HCT116 (cell line): ENCODE measurements around the gene BHMT. TPM values are rescaled to one million over a fixed set of nuclear protein-coding genes. Genes with fewer than 3 reads are reported as not detected.

Experiments
- ATAC-seq: fragments of 200-7000 bp; cut with Tn5 transposase; 2 replicates; pipeline ENCODE4 v1.9.1; 2020; ENCODE audit warnings: mild to moderate bottlenecking, moderate library complexity
- BruUV-seq: library from RNA; stranded (reverse); fragments of 400-500 nt; replicated peaks from 2 replicates; lab custom pipeline; 2021; lab: Mats Ljungman, UMichigan
- CTCF ChIA-PET: fragments of 300-600 bp; sonication (Branson Sonifier 250); formaldehyde crosslinking; loops from one replicate; lab custom pipeline; 2021; ENCODE audit warnings: antibody characterized with exemption; lab: Charles Lee
- POLR2A ChIA-PET: fragments of 300-600, 350-600 bp; sonication (Branson Sonifier 250); formaldehyde crosslinking; loops from one replicate; lab custom pipeline; 2021; ENCODE audit warnings: antibody characterized with exemption; lab: Charles Lee
- RAD21 ChIA-PET, 2 experiments: fragments of 300-600 bp; sonication (Branson Sonifier 250); formaldehyde crosslinking; loops; one replicate each; lab custom pipeline; 2023; ENCODE audit warnings: low total read pairs in 2 of 2; ENCODE audit not compliant: uncharacterized antibody in 2 of 2, unreplicated experiment in 2 of 2, low non-redundant PET in 1 of 2; lab: Charles Lee
- DNase-seq: peaks from one replicate; pipeline ENCODE4 v3.0.0-alpha.2; 2010; ENCODE audit warnings: low read depth, low spot score
- H2AFZ ChIP-seq: fragments of 200-600 bp; shearing (Covaris generic), sonication (generic); 2 replicates; pipeline ENCODE4 v1.6.1; 2017; ENCODE audit warnings: low read depth, mixed run types, mixed read lengths, antibody characterized with exemption, low read length; ENCODE audit not compliant: poor library complexity, severe bottlenecking
- H3K27ac ChIP-seq: 2 replicates; pipeline ENCODE4 v1.5.1; 2012; ENCODE audit warnings: low read depth, low read length
- H3K27me3 ChIP-seq: fragments of 200-600 bp; sonication (generic); 2 replicates; pipeline ENCODE4 v1.6.1; 2016; ENCODE audit warnings: mixed run types, low read length, mixed read lengths; ENCODE audit not compliant: insufficient read depth
- H3K36me3 ChIP-seq, 2 experiments: fragments of 200-500 bp in 1 of 2; fragments of 200-600 bp in 1 of 2; sonication (Bioruptor generic) in 1 of 2; sonication (generic) in 1 of 2; 2 replicates each; pipeline versions ENCODE4 v1.5.1 to v1.6.1; 2014 to 2016; ENCODE audit warnings: low read length in 2 of 2, inconsistent platforms in 1 of 2, mixed read lengths in 1 of 2, mixed run types in 1 of 2; ENCODE audit not compliant: insufficient read depth in 2 of 2, control insufficient read depth in 1 of 2
- H3K4me1 ChIP-seq, 2 experiments: fragments of 200-600 bp in 1 of 2; sonication (generic) in 1 of 2; 2 replicates each; pipeline versions ENCODE4 v1.5.1 to v1.6.1; 2012 to 2017; ENCODE audit warnings: low read length in 2 of 2, inconsistent platforms in 1 of 2, mild to moderate bottlenecking in 1 of 2, mixed read lengths in 1 of 2, mixed run types in 1 of 2, moderate library complexity in 1 of 2; ENCODE audit not compliant: insufficient read depth in 2 of 2, control insufficient read depth in 1 of 2
- H3K4me2 ChIP-seq: fragments of 200-600 bp; sonication (generic); 2 replicates; pipeline ENCODE4 v1.6.1; 2017; ENCODE audit warnings: mixed run types, low read length, mixed read lengths
- H3K4me3 ChIP-seq, 2 experiments: fragments of 200-600 bp in 1 of 2; sonication (generic) in 1 of 2; replicated peaks in 1 of 2; 2 replicates each; pipeline ENCODE4 v1.5.1; 2011 to 2016; ENCODE audit warnings: low read length in 2 of 2, control low read depth in 1 of 2, low read depth in 1 of 2, mild to moderate bottlenecking in 1 of 2, mixed read lengths in 1 of 2, mixed run types in 1 of 2
- H3K79me2 ChIP-seq: fragments of 200-600 bp; sonication (generic); 2 replicates; pipeline ENCODE4 v1.6.1; 2017; ENCODE audit warnings: mild to moderate bottlenecking, mixed run types, low read length, moderate library complexity, mixed read lengths; ENCODE audit not compliant: insufficient read depth
- H3K9ac ChIP-seq: fragments of 200-600 bp; sonication (generic); 2 replicates; pipeline ENCODE4 v1.6.1; 2016; ENCODE audit warnings: low read length, mixed read lengths
- H3K9me2 ChIP-seq: fragments of 200-600 bp; sonication (generic), shearing (Covaris generic); 2 replicates; pipeline ENCODE4 v1.6.1; 2017; ENCODE audit warnings: mixed run types, mild to moderate bottlenecking, moderate library complexity; ENCODE audit not compliant: insufficient read depth
- H3K9me3 ChIP-seq, 2 experiments: fragments of 200-500 bp in 1 of 2; fragments of 200-600 bp in 1 of 2; sonication (Bioruptor generic) in 1 of 2; sonication (generic) in 1 of 2; 2 replicates each; pipeline ENCODE4 v1.6.1; 2014 to 2017; ENCODE audit warnings: low read length in 2 of 2, mixed read lengths in 2 of 2, inconsistent platforms in 1 of 2, low read depth in 1 of 2, mild to moderate bottlenecking in 1 of 2, mixed run types in 1 of 2, moderate library complexity in 1 of 2; ENCODE audit not compliant: control insufficient read depth in 1 of 2, insufficient read depth in 1 of 2
- H4K20me1 ChIP-seq: fragments of 200-600 bp; sonication (generic), shearing (Covaris generic); 2 replicates; pipeline ENCODE4 v1.6.1; 2017; ENCODE audit warnings: mixed run types, mild to moderate bottlenecking, moderate library complexity; ENCODE audit not compliant: insufficient read depth
- CBX3 ChIP-seq: IDR thresholded peaks from 2 replicates; pipeline ENCODE4 v1.6.1; 2012; ENCODE audit warnings: low read depth
- CEBPB ChIP-seq: IDR thresholded peaks from 2 replicates; pipeline ENCODE4 v1.6.1; 2012; ENCODE audit warnings: low read depth
- CTCF ChIP-seq, 3 experiments: fragments of 200-600 bp in 1 of 3; sonication (generic) in 1 of 3; IDR thresholded peaks in 2 of 3; conservative IDR thresholded peaks in 1 of 3; 2 replicates each; pipeline ENCODE4 v1.5.1; 2012 to 2017; ENCODE audit warnings: low read depth in 2 of 3, low read length in 2 of 3, antibody characterized with exemption in 1 of 3, borderline replicate concordance in 1 of 3, control low read depth in 1 of 3, mild to moderate bottlenecking in 1 of 3, mixed read lengths in 1 of 3, mixed run types in 1 of 3, moderate library complexity in 1 of 3; ENCODE audit not compliant: insufficient read depth in 1 of 3
- ELF1 ChIP-seq: IDR thresholded peaks from 2 replicates; pipeline ENCODE4 v1.6.1; 2012; ENCODE audit warnings: low read depth, borderline replicate concordance
- EZH2 ChIP-seq: fragments of 200-600 bp; sonication (generic); IDR thresholded peaks from 2 replicates; pipeline ENCODE4 v1.6.1; 2017; ENCODE audit warnings: antibody characterized with exemption, mixed run types
- FOSL1 ChIP-seq: IDR thresholded peaks from 2 replicates; pipeline ENCODE4 v1.6.1; 2012; ENCODE audit warnings: low read depth
- JUND ChIP-seq: IDR thresholded peaks from 2 replicates; pipeline ENCODE4 v1.6.1; 2012
- MAX ChIP-seq: IDR thresholded peaks from 2 replicates; pipeline ENCODE4 v1.6.1; 2012
- POLR2A ChIP-seq: IDR thresholded peaks from 2 replicates; pipeline ENCODE4 v1.7.0; 2011; ENCODE audit warnings: borderline replicate concordance; ENCODE audit not compliant: insufficient read depth, insufficient read length; ENCODE audit errors: extremely low read depth
- RAD21 ChIP-seq: IDR thresholded peaks from 2 replicates; pipeline ENCODE4 v1.6.1; 2012; ENCODE audit warnings: low read depth, mild to moderate bottlenecking
- SP1 ChIP-seq: IDR thresholded peaks from 2 replicates; pipeline ENCODE4 v1.6.1; 2012; ENCODE audit warnings: low read depth
- TCF7L2 ChIP-seq: IDR thresholded peaks from 2 replicates; pipeline ENCODE4 v1.7.0; 2011; ENCODE audit warnings: borderline replicate concordance, inconsistent platforms; ENCODE audit not compliant: insufficient read depth, insufficient read length; ENCODE audit errors: extremely low read depth
- YY1 ChIP-seq: IDR thresholded peaks from 2 replicates; pipeline ENCODE4 v1.6.1; 2011; ENCODE audit warnings: low read length, low read depth, moderate library complexity, mild to moderate bottlenecking; ENCODE audit not compliant: insufficient replicate concordance; ENCODE audit errors: extremely low read depth
- ZBTB33 ChIP-seq: IDR thresholded peaks from 2 replicates; pipeline ENCODE4 v1.6.1; 2011; ENCODE audit warnings: mild to moderate bottlenecking, low read length, moderate library complexity; ENCODE audit not compliant: insufficient replicate concordance; ENCODE audit errors: extremely low read depth
- intact Hi-C: fragments of 100-400 bp; cut with micrococcal nuclease; formaldehyde crosslinking; loops from 2 replicates; pipeline ENCODE4 v1.10.0; 2022
- total RNA-seq: library from RNA; stranded (reverse); gene quantifications from one replicate; pipeline ENCODE4 v1.2.1, GENCODE V29; 2021; ENCODE audit not compliant: unreplicated experiment

The BHMT gene
- total RNA-seq, 1 experiment from 2014 or later, result 0.44 TPM

- ChIA-PET CTCF (interaction anchor here (1.0 to 2.5 kb wide), 5 partner anchors 16 to 85 kb away, joined by 4 to 9 read pairs (median 4); no protein-coding TSS in a partner anchor), POLR2A (no interaction called here), RAD21 (no interaction called here)
- Histone ChIP-seq H3K27me3 (no peaks in the 10 kb centered on the region), H4K20me1 (no peaks in the 10 kb centered on the region), H3K36me3 (no peaks in the 10 kb centered on the region), H3K4me2 (no peak overlapping the region), H3K79me2 (no peaks in the 10 kb centered on the region), H3K9me2 (no peaks in the 10 kb centered on the region), H3K4me1 (no peaks in the 10 kb centered on the region), H3K9ac (no peak overlapping the region), H3K27ac (no peak overlapping the region), H3K9me3 (no peaks in the 10 kb centered on the region), H2AFZ (no peak overlapping the region), H3K4me3 (no peak overlapping the region)
- DNase-seq, result no peak
- ATAC-seq, result no peak
- TF ChIP-seq MAX (no peak), CTCF (IDR thresholded peaks at IDR 0.05 in 2 of 3, conservative IDR thresholded peaks at IDR 0.05 in 1 of 3; ENCODE audit: borderline replicate concordance in 1 of 3, insufficient read depth in 1 of 3, low read depth in 2 of 3, low read length in 2 of 3) (peak in 1 of 3 experiments; percentile 20; a peak in 2 of 6 replicates)
- BruUV-seq, result no TSS peak
- intact Hi-C loops, result no loop called here
Observed at GRCh38 chr5:79105868-79106267, 5.7 kb upstream of the BHMT start.

GRCh38 chr5:79107020-79107796 is 4.4 kb upstream of the BHMT start:
- ChIA-PET POLR2A (no interaction called here), RAD21 (no interaction called here), CTCF (interaction anchor here (0.6 to 2.5 kb wide), 4 partner anchors 26 to 86 kb away, joined by 3 to 9 read pairs (median 3); no protein-coding TSS in a partner anchor)
- H4K20me1 ChIP-seq, result no peaks in the 10 kb centered on the region
- H3K9ac ChIP-seq, result no peak overlapping the region
- H3K36me3 ChIP-seq, result no peaks in the 10 kb centered on the region
- H3K4me2 ChIP-seq, result no peak overlapping the region
- no peak overlapping the region for H3K4me3 ChIP-seq
- no peaks in the 10 kb centered on the region for H3K27me3 ChIP-seq
- no peaks in the 10 kb centered on the region for H3K9me3 ChIP-seq
- ATAC-seq (no peak), DNase-seq (no peak)
- no peaks in the 10 kb centered on the region for H3K9me2 ChIP-seq
- H3K27ac ChIP-seq, result no peak overlapping the region
- intact Hi-C loops, result no loop called here
- no TSS peak for BruUV-seq
- H3K4me1 ChIP-seq, result no peaks in the 10 kb centered on the region
- H3K79me2 ChIP-seq, result no peaks in the 10 kb centered on the region
- TF ChIP-seq EZH2 (no peak), RAD21 (no peak), TCF7L2 (no peak), FOSL1 (no peak), ELF1 (no peak), ZBTB33 (no peak), SP1 (no peak), CBX3 (no peak), CEBPB (no peak), JUND (no peak), POLR2A (no peak), YY1 (no peak)
- no peak overlapping the region for H2AFZ ChIP-seq
